ENCODE measurements around the gene PPP1R1A.

Gene PPP1R1A

GRCh38 chr12:54569995-54570528 lies 18.4 kb downstream of the PPP1R1A start:
- DNase-seq, result no peak

- DNase-seq, result no peak
Observed at GRCh38 chr12:54569072-54569471, 19.4 kb downstream of the PPP1R1A start.

- no peak for DNase-seq
Observed at GRCh38 chr12:54566792-54567191, 21.7 kb downstream of the PPP1R1A start.

- no peak for DNase-seq
Observed at GRCh38 chr12:54565986-54566544, 22.4 kb downstream of the PPP1R1A start.

GRCh38 chr12:54565310-54565985 lies 23.0 kb downstream of the PPP1R1A start:
- DNase-seq, result no peak

- DNase-seq, result no peak
Observed at GRCh38 chr12:54564768-54565167, 23.7 kb downstream of the PPP1R1A start.

GRCh38 chr12:54563787-54564186 lies 24.7 kb downstream of the PPP1R1A start:
- no peak for DNase-seq

- no peak for DNase-seq
Observed at GRCh38 chr12:54562750-54563356, 25.6 kb downstream of the PPP1R1A start.

- DNase-seq, result peak; percentile 56
Observed at GRCh38 chr12:54561164-54561563, 27.3 kb downstream of the PPP1R1A start.

- DNase-seq, result peak; percentile 95
Observed at GRCh38 chr12:54560374-54560858, 28.0 kb downstream of the PPP1R1A start.

GRCh38 chr12:54558759-54559158 lies 29.7 kb downstream of the PPP1R1A start:
- DNase-seq, result no peak

- DNase-seq, result no peak
Observed at GRCh38 chr12:54558311-54558710, 30.1 kb downstream of the PPP1R1A start.

GRCh38 chr12:54555670-54556257 lies 32.7 kb downstream of the PPP1R1A start:
- DNase-seq, result no peak

GRCh38 chr12:54549774-54550451 lies 38.5 kb downstream of the PPP1R1A start:
- peak; percentile 36 for DNase-seq

GRCh38 chr12:54546511-54546910 lies 41.9 kb downstream of the PPP1R1A start:
- DNase-seq, result no peak

GRCh38 chr12:54544743-54545142 lies 43.7 kb downstream of the PPP1R1A start:
- DNase-seq, result no peak

- no peak for DNase-seq
Observed at GRCh38 chr12:54543526-54543925, 44.9 kb downstream of the PPP1R1A start.

- DNase-seq, result no peak
Observed at GRCh38 chr12:54541751-54542290, 46.6 kb downstream of the PPP1R1A start.

GRCh38 chr12:54538136-54538700 lies 50.2 kb downstream of the PPP1R1A start:
- DNase-seq, result no peak

- no peak for DNase-seq
Observed at GRCh38 chr12:54535474-54535873, 53.0 kb downstream of the PPP1R1A start.

- no peak for DNase-seq
Observed at GRCh38 chr12:54529581-54529980, 58.9 kb downstream of the PPP1R1A start.

Measured in femur (tissue), 1 donor.